IMR-90 (cell line): Measurements from ENCODE around the gene PIK3CA. TPM values are rescaled to one million over a fixed set of nuclear protein-coding genes. Genes with fewer than 3 reads are reported as not detected.

Experiments used
- ATAC-seq: fragments of 200-7000 bp; cut with Tn5 transposase; 2 replicates; pipeline ENCODE4 v1.9.1; 2020; ENCODE audit warnings: low read depth, mild to moderate bottlenecking, moderate library complexity
- BruUV-seq: library from RNA; stranded (reverse); fragments of 400-500 nt; replicated peaks from 2 replicates; lab custom pipeline; 2021; lab: Mats Ljungman, UMichigan
- CTCF ChIA-PET: fragments of 300-600 bp; formaldehyde crosslinking; extraction: SDS; loops from one replicate; lab custom pipeline; 2021; ENCODE audit warnings: antibody characterized with exemption; lab: Yijun Ruan, JAX
- POLR2A ChIA-PET: fragments of 300-600 bp; sonication (Branson Sonifier 250); formaldehyde crosslinking; loops from one replicate; lab custom pipeline; 2022; ENCODE audit warnings: antibody characterized with exemption; ENCODE audit not compliant: unreplicated experiment; lab: Charles Lee
- DNase-seq: peaks from one replicate; pipeline ENCODE4 v3.0.0; 2013
- H2AFZ ChIP-seq: replicated peaks from 2 replicates; pipeline ENCODE3; 2013; ENCODE audit warnings: low read length, mild to moderate bottlenecking; ENCODE audit not compliant: poor library complexity
- H2AK5ac ChIP-seq: 2 replicates; pipeline ENCODE4 v1.6.1; 2013; ENCODE audit warnings: low read depth, low read length, inconsistent platforms
- H2AK9ac ChIP-seq: replicated peaks from 2 replicates; pipeline ENCODE3; 2013; ENCODE audit warnings: mild to moderate bottlenecking, low read depth, low read length, moderate library complexity; ENCODE audit not compliant: poor library complexity
- H2BK120ac ChIP-seq: 2 replicates; pipeline ENCODE4 v1.6.1; 2013; ENCODE audit warnings: low read depth, low read length, inconsistent platforms
- H2BK15ac ChIP-seq: 3 replicates; pipeline ENCODE4 v1.6.1; 2013; ENCODE audit warnings: low read depth, low read length, inconsistent platforms
- H2BK20ac ChIP-seq: 2 replicates; pipeline ENCODE4 v1.6.1; 2013; ENCODE audit warnings: low read depth, mild to moderate bottlenecking, inconsistent platforms, low read length, moderate library complexity
- H2BK5ac ChIP-seq: 2 replicates; pipeline ENCODE4 v1.6.1; 2013; ENCODE audit warnings: mild to moderate bottlenecking, low read depth, low read length, inconsistent platforms; ENCODE audit not compliant: poor library complexity, severe bottlenecking
- H3K14ac ChIP-seq: replicated peaks from 2 replicates; pipeline ENCODE4 v1.6.1; 2013; ENCODE audit warnings: low read depth, low read length, inconsistent platforms
- H3K18ac ChIP-seq: 2 replicates; pipeline ENCODE4 v1.6.1; 2013; ENCODE audit warnings: low read depth, low read length, control low read depth
- H3K23ac ChIP-seq: 2 replicates; pipeline ENCODE4 v1.6.1; 2013; ENCODE audit warnings: low read depth, low read length, inconsistent platforms
- H3K27ac ChIP-seq: 2 replicates; pipeline ENCODE4 v1.5.1; 2013; ENCODE audit warnings: mild to moderate bottlenecking, control low read depth, low read length; ENCODE audit not compliant: insufficient read depth
- H3K27me3 ChIP-seq: 2 replicates; pipeline ENCODE4 v1.6.1; 2013; ENCODE audit warnings: low read length; ENCODE audit not compliant: control insufficient read depth, insufficient read depth
- H3K36me3 ChIP-seq: 2 replicates; pipeline ENCODE4 v1.6.1; 2013; ENCODE audit warnings: low read length, mixed read lengths; ENCODE audit not compliant: control insufficient read depth, insufficient read depth
- H3K4ac ChIP-seq: 2 replicates; pipeline ENCODE4 v1.6.1; 2013; ENCODE audit warnings: low read depth, low read length, inconsistent platforms
- H3K4me1 ChIP-seq: 2 replicates; pipeline ENCODE4 v1.6.1; 2013; ENCODE audit warnings: low read length, mixed read lengths; ENCODE audit not compliant: control insufficient read depth, insufficient read depth
- H3K4me2 ChIP-seq: 2 replicates; pipeline ENCODE4 v1.6.1; 2013; ENCODE audit warnings: low read depth, mild to moderate bottlenecking, control low read depth, low read length, moderate library complexity
- H3K4me3 ChIP-seq: 2 replicates; pipeline ENCODE4 v1.5.1; 2013; ENCODE audit warnings: low read depth, mild to moderate bottlenecking, control low read depth, low read length, moderate library complexity; ENCODE audit not compliant: insufficient read depth
- H3K56ac ChIP-seq: 2 replicates; pipeline ENCODE4 v1.6.1; 2013; ENCODE audit warnings: low read length, inconsistent platforms; ENCODE audit not compliant: insufficient read depth; ENCODE audit errors: extremely low read depth
- H3K79me1 ChIP-seq, 2 experiments: 2 replicates each; pipeline ENCODE4 v1.6.1; 2013; ENCODE audit warnings: low read length in 2 of 2, inconsistent platforms in 1 of 2, low read depth in 1 of 2
- H3K9ac ChIP-seq: 2 replicates; pipeline ENCODE4 v1.6.1; 2013; ENCODE audit warnings: low read depth, low read length, control low read depth
- H3K9me1 ChIP-seq: 2 replicates; pipeline ENCODE4 v1.6.1; 2013; ENCODE audit warnings: low read length, inconsistent platforms; ENCODE audit not compliant: insufficient read depth
- H3K9me3 ChIP-seq: 2 replicates; pipeline ENCODE4 v1.6.1; 2013; ENCODE audit warnings: low read length; ENCODE audit not compliant: control insufficient read depth, insufficient read depth
- H4K20me1 ChIP-seq: 2 replicates; pipeline ENCODE4 v1.6.1; 2013; ENCODE audit warnings: low read length, inconsistent platforms; ENCODE audit not compliant: insufficient read depth
- H4K5ac ChIP-seq: 2 replicates; pipeline ENCODE4 v1.6.1; 2013; ENCODE audit warnings: mild to moderate bottlenecking, low read depth, low read length, control low read depth
- H4K8ac ChIP-seq, 2 experiments: 2 replicates each; pipeline ENCODE4 v1.6.1; 2013; ENCODE audit warnings: low read depth in 2 of 2, low read length in 2 of 2, control low read depth in 1 of 2, inconsistent platforms in 1 of 2
- H4K91ac ChIP-seq: 2 replicates; pipeline ENCODE4 v1.6.1; 2013; ENCODE audit warnings: low read depth, low read length, inconsistent platforms; ENCODE audit not compliant: insufficient read depth
- BHLHE40 ChIP-seq: fragments of 150-350 bp; IDR thresholded peaks from 2 replicates; pipeline ENCODE4 v1.6.1; 2016; ENCODE audit warnings: mild to moderate bottlenecking, low read depth, low read length
- CEBPB ChIP-seq: IDR thresholded peaks from 2 replicates; pipeline ENCODE4 v1.6.1; 2012; ENCODE audit warnings: low read depth, low read length, improper control_type of control experiment
- CHD1 ChIP-seq: IDR thresholded peaks from 2 replicates; pipeline ENCODE4 v1.6.1; 2012; ENCODE audit warnings: low read depth, low read length, improper control_type of control experiment
- FOS ChIP-seq: fragments of 150-350 bp; IDR thresholded peaks from 2 replicates; pipeline ENCODE4 v1.6.1; 2016; ENCODE audit warnings: low read depth, low read length
- MAFK ChIP-seq: IDR thresholded peaks from 2 replicates; pipeline ENCODE4 v1.6.1; 2012; ENCODE audit warnings: low read depth, low read length, improper control_type of control experiment
- MAZ ChIP-seq: IDR thresholded peaks from 2 replicates; pipeline ENCODE4 v1.6.1; 2012; ENCODE audit warnings: low read depth, mild to moderate bottlenecking, low read length, improper control_type of control experiment, moderate library complexity, borderline replicate concordance
- NFE2L2 ChIP-seq: fragments of 150-350 bp; IDR thresholded peaks from 2 replicates; pipeline ENCODE4 v1.6.1; 2016; ENCODE audit warnings: low read depth, mild to moderate bottlenecking, low read length
- POLR2A ChIP-seq: IDR thresholded peaks from 2 replicates; pipeline ENCODE4 v1.6.1; 2012; ENCODE audit warnings: mild to moderate bottlenecking, low read depth, low read length
- RAD21 ChIP-seq: IDR thresholded peaks from 2 replicates; pipeline ENCODE4 v1.6.1; 2012; ENCODE audit warnings: low read length, improper control_type of control experiment
- RCOR1 ChIP-seq: IDR thresholded peaks from 2 replicates; pipeline ENCODE4 v1.6.1; 2012; ENCODE audit warnings: mild to moderate bottlenecking, low read length, improper control_type of control experiment; ENCODE audit not compliant: insufficient replicate concordance
- RFX5 ChIP-seq: IDR thresholded peaks from 2 replicates; pipeline ENCODE4 v1.8.0; 2012; ENCODE audit warnings: low read depth, mild to moderate bottlenecking, low read length, moderate library complexity
- WGBS, 2 experiments: methylation state at CpG; one replicate each; pipeline versions ENCODE4 v1.1.5 to v1.1.7; 2013; ENCODE audit warnings: missing lambda C conversion rate in 2 of 2; ENCODE audit not compliant: insufficient read length in 1 of 2; ENCODE audit errors: extremely low coverage in 2 of 2; 5-methylcytosine and 5-hydroxymethylcytosine counted together
- dilution Hi-C: fragments of 300-500 bp; cut with HindIII; formaldehyde crosslinking; loops from one replicate; pipeline ENCODE4 v1.14.3; 2018; ENCODE audit warnings: low sequenced_read_pairs; ENCODE audit not compliant: unreplicated experiment
- in situ Hi-C: fragments of 300-500 bp; cut with MboI; formaldehyde crosslinking; loops from 3 replicates; pipeline ENCODE4 v1.14.3; 2019; ENCODE audit warnings: low sequenced_read_pairs, inconsistent platforms, mixed read lengths
- intact Hi-C: fragments of 100-400 bp; cut with micrococcal nuclease; formaldehyde crosslinking; loops from 2 replicates; pipeline ENCODE4 v1.10.0; 2022
- polyA plus RNA-seq, 3 experiments: library from polyadenylated mRNA; depleted of rRNA; stranded (reverse); fragments of >200 nt; gene quantifications; 2 replicates each; pipeline ENCODE4 v1.2.3, GENCODE V29; 2012; ENCODE audit warnings: low replicate concordance in 1 of 3
- total RNA-seq: library from RNA; depleted of rRNA; stranded (reverse); fragments of >200 nt; gene quantifications from 2 replicates; pipeline ENCODE4 v1.2.3, GENCODE V29; 2012
- TF ChIP-seq, protein P1 (sequence below): fragments of 150-350 bp; IDR thresholded peaks from 2 replicates; pipeline ENCODE4 v1.6.1; 2016; ENCODE audit warnings: low read depth, mild to moderate bottlenecking, low read length, moderate library complexity, borderline replicate concordance
- TF ChIP-seq, protein P2 (sequence below): fragments of 150-350 bp; IDR thresholded peaks from 2 replicates; pipeline ENCODE4 v1.6.1; 2017; ENCODE audit warnings: mild to moderate bottlenecking, antibody characterized with exemption, low read length, low read depth

The PIK3CA gene
- total and polyA plus RNA-seq, 2 of the 4 experiments (the other 2 are of a cell fraction) = 5.7 to 22.4 TPM

DNA sequence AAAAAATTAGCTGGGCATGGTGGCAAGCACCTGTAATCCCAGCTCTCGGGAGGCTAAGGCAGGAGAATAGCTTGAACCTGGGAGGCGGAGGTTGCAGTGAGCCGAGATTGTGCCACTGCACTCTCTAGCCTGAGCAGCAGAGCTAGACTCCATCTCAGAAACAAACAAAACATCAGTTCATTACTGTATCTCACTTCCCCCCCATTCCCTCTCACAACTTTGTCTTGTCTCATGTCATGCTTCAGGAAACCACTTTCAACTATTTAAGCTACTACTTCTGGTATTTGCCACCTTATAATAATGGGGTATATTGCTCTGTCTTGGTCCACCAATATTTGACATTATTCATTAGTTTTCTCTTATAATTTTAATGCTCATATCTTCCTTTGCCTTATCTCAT is 26.2 kb downstream of the PIK3CA start:
- H3K9me1 ChIP-seq = peaks cover 3% of the 10 kb centered on the region
- no peak overlapping the region for H2BK20ac ChIP-seq
- H4K8ac ChIP-seq = no peak overlapping the region
- H3K23ac ChIP-seq = no peak overlapping the region
- intact Hi-C loops = no loop called here
- no peak overlapping the region for H4K91ac ChIP-seq
- dilution Hi-C loops = no loop called here
- WGBS, 2 experiments = no CpG with 5 or more reads among the region's 3 CpGs
- H3K4me1 ChIP-seq = peaks cover 2% of the 10 kb centered on the region
- H2BK120ac ChIP-seq = no peak overlapping the region
- ATAC-seq (no peak), DNase-seq (no peak)
- no peak overlapping the region for H3K4ac ChIP-seq
- no peak overlapping the region for H3K27ac ChIP-seq
- no peak overlapping the region for H3K18ac ChIP-seq
- H2AFZ ChIP-seq = no peak overlapping the region
- H3K56ac ChIP-seq = no peak overlapping the region
- H3K27me3 ChIP-seq = no peaks in the 10 kb centered on the region
- CTCF ChIA-PET = interaction anchor here (1.1 kb wide), 1 partner anchor 11 kb away, joined by 3 read pairs; no protein-coding TSS in a partner anchor
- peaks cover 6% of the 10 kb centered on the region; the same call in 1 of the 2 replicates for H4K20me1 ChIP-seq
- BruUV-seq = no TSS peak
- H2BK15ac ChIP-seq = no peak overlapping the region
- no peaks in the 10 kb centered on the region for H3K9me3 ChIP-seq
- TF ChIP-seq MAZ (no peak), CHD1 (no peak), RCOR1 (no peak), FOS (no peak), BHLHE40 (no peak), CEBPB (no peak), POLR2A (no peak), RAD21 (no peak), MAFK (no peak), NFE2L2 (no peak), RFX5 (no peak)
- TF ChIP-seq, protein P1, sequence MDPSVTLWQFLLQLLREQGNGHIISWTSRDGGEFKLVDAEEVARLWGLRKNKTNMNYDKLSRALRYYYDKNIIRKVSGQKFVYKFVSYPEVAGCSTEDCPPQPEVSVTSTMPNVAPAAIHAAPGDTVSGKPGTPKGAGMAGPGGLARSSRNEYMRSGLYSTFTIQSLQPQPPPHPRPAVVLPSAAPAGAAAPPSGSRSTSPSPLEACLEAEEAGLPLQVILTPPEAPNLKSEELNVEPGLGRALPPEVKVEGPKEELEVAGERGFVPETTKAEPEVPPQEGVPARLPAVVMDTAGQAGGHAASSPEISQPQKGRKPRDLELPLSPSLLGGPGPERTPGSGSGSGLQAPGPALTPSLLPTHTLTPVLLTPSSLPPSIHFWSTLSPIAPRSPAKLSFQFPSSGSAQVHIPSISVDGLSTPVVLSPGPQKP = no peak
- TF ChIP-seq, protein P2, sequence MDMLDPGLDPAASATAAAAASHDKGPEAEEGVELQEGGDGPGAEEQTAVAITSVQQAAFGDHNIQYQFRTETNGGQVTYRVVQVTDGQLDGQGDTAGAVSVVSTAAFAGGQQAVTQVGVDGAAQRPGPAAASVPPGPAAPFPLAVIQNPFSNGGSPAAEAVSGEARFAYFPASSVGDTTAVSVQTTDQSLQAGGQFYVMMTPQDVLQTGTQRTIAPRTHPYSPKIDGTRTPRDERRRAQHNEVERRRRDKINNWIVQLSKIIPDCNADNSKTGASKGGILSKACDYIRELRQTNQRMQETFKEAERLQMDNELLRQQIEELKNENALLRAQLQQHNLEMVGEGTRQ = no peak
- H3K4me3 ChIP-seq = no peak overlapping the region
- no peak overlapping the region for H3K4me2 ChIP-seq
- H3K36me3 ChIP-seq = no peaks in the 10 kb centered on the region
- peaks cover 18 to 24% of the 10 kb centered on the region in 2 experiments for H3K79me1 ChIP-seq
- H2BK5ac ChIP-seq = no peak overlapping the region
- H2AK9ac ChIP-seq = no peak overlapping the region
- H2AK5ac ChIP-seq = no peak overlapping the region
- POLR2A ChIA-PET = no interaction called here
- no peak overlapping the region for H3K14ac ChIP-seq
- H4K5ac ChIP-seq = no peak overlapping the region; the same call in 1 of the 2 replicates
- in situ Hi-C loops = no loop called here
- H3K9ac ChIP-seq = no peak overlapping the region
